MG63 (cell line): Measurements from ENCODE around the gene B4GALNT3. TPM values are rescaled to one million over a fixed set of nuclear protein-coding genes. Genes with fewer than 3 reads are reported as not detected.

Source experiments
- DNase-seq: peaks from one replicate; pipeline ENCODE4 v3.0.0-alpha.2; 2020
- H3K27me3 ChIP-seq: fragments of 250-450 bp; sonication (Bioruptor Pico); 2 replicates; pipeline ENCODE4 v1.5.1; 2020; ENCODE audit warnings: mild to moderate bottlenecking, moderate library complexity
- H3K36me3 ChIP-seq: fragments of 250-450 bp; sonication (Bioruptor Pico); 2 replicates; pipeline ENCODE4 v1.5.1; 2020; ENCODE audit warnings: mild to moderate bottlenecking, moderate library complexity
- H3K4me3 ChIP-seq: fragments of 250-450 bp; sonication (Bioruptor Pico); 2 replicates; pipeline ENCODE4 v1.5.1; 2020; ENCODE audit warnings: mild to moderate bottlenecking, moderate library complexity
- H3K9me3 ChIP-seq: fragments of 250-450 bp; sonication (Bioruptor Pico); 2 replicates; pipeline ENCODE4 v1.5.1; 2020; ENCODE audit warnings: mild to moderate bottlenecking, moderate library complexity
- total RNA-seq: library from RNA; depleted of rRNA; stranded (reverse); fragments of >200 nt; shearing (Covaris generic); gene quantifications from 2 replicates; pipeline ENCODE4 v1.2.3, GENCODE V29; 2014; ENCODE audit warnings: low replicate concordance; rRNA removed

B4GALNT3 gene
- total RNA-seq, 1 experiment from 2014 or later = 0.30 TPM

DNA sequence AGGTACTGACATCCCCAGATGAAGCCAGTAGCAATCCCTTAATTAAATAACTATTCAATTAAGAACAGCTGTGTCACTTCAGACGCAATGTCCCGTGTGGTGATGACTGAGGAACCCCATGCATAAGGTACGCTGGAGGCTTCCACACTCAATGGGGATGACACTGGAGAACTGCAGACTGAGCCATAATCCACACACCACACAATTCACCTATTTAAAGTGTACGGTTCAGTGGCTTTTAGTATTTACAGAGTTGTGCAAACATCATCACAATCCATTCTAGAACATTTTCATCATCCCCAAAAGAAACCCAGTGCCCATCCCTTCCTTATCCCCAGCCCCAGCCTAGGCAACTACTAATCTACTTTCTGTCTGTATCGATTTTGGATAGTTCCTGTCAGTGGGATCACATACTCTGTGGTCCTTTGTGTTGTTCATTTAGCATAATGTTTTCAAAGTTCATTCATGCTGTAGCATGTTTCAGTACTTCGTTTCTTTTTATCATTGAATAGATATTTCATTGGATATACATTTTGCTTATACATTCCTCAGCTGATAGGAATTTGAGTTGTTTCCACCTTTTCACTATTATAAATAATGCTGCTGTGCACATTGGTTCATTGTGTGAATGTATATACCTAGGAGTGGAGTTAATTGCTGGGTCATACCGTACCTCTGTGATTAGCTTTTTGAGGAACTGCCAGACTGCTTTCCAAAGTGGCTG is 142.4 kb downstream of the B4GALNT3 start:
- DNase-seq = no peak
- Histone ChIP-seq H3K4me3 (no peak overlapping the region), H3K9me3 (no peaks in the 10 kb centered on the region), H3K36me3 (no peaks in the 10 kb centered on the region), H3K27me3 (no peaks in the 10 kb centered on the region)

DNA sequence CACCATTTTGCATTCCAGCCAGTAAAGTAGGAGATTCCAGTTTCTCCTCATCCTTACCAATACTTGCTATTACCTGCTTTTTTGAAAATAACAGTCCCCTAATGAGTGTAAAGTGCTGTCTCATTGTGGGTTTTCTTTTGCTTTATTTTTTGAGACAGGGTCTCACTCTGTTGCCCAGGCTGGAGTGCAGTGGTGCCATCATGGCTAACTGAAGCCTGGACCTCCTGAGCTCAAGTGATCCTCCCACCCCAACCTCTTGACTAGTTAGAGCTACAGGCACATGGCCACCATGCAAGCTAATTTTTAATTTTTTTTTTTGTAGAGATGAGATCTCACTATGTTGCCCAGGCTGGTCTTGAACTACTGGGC is 142.9 kb downstream of the B4GALNT3 start:
- H3K9me3 ChIP-seq = no peaks in the 10 kb centered on the region
- H3K4me3 ChIP-seq = no peak overlapping the region
- H3K27me3 ChIP-seq = no peaks in the 10 kb centered on the region
- no peak for DNase-seq
- H3K36me3 ChIP-seq = no peaks in the 10 kb centered on the region

DNA sequence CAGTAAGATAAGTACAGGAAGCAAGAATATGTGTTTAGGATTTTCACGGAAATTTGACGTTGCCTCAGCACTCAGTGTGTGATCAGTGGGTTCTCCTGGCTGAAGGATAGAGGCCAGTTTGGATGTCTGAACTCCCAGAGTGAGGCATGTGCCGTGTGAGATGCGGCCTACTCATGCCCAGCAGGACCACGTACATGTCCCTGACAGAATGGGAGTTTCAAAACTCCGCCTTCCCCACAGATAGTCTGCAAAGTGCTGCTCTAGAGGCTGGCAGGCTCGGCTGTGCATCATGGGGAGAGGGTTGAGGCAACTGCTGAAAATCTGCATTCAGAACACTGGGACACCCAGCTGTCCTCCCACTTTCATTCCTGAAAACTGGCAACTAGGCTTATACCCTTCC is 145.2 kb downstream of the B4GALNT3 start:
- Histone ChIP-seq H3K9me3 (no peaks in the 10 kb centered on the region), H3K27me3 (no peaks in the 10 kb centered on the region), H3K4me3 (no peak overlapping the region), H3K36me3 (no peaks in the 10 kb centered on the region)
- no peak for DNase-seq

DNA sequence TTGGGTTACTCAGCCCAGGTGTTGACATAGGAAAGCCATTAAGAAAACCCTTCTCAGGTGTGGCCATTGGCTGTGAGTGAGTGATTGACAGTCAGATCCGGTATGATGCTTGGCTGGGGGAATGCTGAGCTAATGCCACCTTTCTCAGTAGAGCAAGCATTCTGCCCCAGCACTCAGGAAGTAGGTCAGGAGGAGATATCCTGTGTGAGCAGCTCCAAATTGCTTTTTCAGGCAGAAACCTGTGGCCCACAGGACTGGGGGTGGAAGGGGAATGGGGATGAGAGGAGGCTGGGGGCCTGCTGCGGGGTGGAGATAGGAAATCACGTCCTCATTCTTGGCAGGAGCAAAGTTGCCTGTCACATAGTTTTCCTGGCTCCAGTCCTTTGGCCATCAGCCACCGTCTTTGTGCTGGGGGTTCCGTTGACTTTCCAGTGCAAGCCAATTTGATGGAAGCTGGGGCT is 147.8 kb downstream of the B4GALNT3 start:
- Histone ChIP-seq H3K4me3 (no peak overlapping the region), H3K9me3 (no peaks in the 10 kb centered on the region), H3K27me3 (no peaks in the 10 kb centered on the region), H3K36me3 (no peaks in the 10 kb centered on the region)
- DNase-seq = no peak

DNA sequence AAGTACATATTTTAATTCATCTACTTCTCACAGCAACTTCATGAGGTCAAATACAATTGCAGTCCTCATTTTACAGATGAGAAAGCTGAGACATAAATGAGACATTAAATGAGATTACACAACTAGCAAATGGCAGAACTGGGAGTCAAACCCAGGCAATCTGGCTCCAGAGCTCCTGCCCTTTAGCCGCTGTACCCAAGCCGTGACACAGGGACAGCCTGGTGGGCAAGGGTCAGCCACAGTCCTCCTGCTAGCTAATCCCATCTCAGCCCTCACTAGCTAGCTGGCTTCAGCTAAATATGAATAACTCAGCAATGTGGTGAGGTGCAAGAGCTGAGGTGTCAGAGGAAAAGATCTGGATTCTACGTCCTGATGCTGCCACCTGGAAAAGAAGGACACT is 148.7 kb downstream of the B4GALNT3 start:
- Histone ChIP-seq H3K4me3 (no peak overlapping the region), H3K27me3 (no peaks in the 10 kb centered on the region), H3K9me3 (no peaks in the 10 kb centered on the region), H3K36me3 (no peaks in the 10 kb centered on the region)
- DNase-seq = no peak

DNA sequence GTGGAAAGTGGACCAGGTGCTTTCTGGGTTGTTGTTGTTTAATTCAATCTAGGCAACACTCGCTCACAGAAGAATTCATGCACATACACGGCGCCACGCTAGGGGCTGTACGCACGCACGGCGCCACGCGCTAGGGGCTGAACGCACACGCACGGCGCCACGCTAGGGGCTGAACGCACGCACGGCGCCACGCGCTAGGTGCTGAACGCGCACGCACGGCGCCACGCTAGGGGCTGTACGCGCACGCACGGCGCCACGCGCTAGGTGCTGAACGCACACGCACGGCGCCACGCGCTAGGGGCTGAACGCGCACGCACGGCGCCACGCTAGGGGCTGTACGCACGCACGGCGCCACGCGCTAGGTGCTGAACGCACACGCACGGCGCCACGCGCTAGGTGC is 149.2 kb downstream of the B4GALNT3 start:
- Histone ChIP-seq H3K36me3 (no peaks in the 10 kb centered on the region), H3K9me3 (no peaks in the 10 kb centered on the region), H3K4me3 (no peak overlapping the region), H3K27me3 (no peaks in the 10 kb centered on the region)
- DNase-seq = no peak

DNA sequence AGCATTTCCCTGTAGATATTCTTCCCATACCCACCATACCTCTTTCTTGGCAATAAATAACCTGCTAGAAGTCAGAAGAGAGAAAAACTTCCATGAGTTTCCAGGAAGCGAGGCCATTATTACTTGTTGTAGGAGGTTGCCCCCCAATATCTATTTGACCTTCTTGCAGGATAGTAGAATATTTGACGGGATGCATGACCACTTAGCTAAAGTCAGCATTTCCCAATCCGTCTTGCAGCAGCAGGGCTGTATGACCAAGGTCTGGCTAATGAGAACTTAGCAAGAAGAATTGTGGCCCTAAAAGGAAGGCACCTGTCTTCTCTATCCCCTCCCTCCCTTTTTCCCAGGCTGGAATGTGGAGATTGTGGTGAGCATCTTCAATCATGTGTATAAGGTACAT is 152.0 kb downstream of the B4GALNT3 start:
- no peak for DNase-seq
- no peaks in the 10 kb centered on the region for H3K27me3 ChIP-seq
- H3K36me3 ChIP-seq = no peaks in the 10 kb centered on the region
- H3K9me3 ChIP-seq = no peaks in the 10 kb centered on the region
- no peak overlapping the region for H3K4me3 ChIP-seq

DNA sequence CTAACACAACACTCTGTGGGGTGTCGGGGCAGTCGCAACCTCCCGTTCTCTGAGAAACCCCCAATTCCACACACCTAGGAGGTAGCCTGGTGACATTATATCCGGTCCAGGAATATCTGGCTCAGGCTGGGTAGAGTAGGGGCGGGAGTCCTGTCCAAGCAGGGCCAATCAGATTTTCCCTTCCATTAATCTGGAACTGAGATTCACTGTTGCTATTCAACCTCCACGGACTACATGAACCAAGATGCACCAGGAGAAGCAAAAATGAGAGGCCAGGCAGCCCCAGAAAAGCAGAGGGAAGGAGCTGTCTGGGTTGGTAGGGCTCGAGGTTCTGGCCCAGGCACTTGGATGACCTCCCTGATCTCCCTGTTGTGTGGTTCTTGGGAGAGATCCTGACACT is 152.6 kb downstream of the B4GALNT3 start:
- no peak for DNase-seq

DNA sequence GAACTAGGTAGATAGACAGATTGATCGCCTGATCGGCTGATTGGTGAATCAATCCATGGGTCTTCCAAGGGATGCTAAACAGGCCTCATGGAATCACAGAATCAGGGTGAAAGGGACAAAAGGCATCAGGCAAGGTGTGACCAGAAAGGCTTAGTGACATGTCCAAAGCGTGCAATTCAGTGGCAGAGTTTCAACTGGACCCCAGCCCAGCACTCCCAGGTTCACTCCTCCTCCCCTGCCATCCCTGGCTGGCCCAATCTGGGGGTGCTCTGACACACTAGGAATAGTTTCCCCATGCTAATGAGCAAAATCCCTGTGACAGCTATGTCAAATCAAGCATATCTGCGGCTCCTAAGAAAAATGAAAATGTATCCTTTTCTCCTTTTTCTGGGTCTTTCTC is 153.1 kb downstream of the B4GALNT3 start:
- DNase-seq = no peak
- Histone ChIP-seq H3K36me3 (no peaks in the 10 kb centered on the region), H3K27me3 (no peaks in the 10 kb centered on the region), H3K4me3 (no peak overlapping the region), H3K9me3 (no peaks in the 10 kb centered on the region)

More for the DNA sequence above, 152.6 kb downstream of the B4GALNT3 start:
- Histone ChIP-seq H3K4me3 (no peak overlapping the region), H3K9me3 (no peaks in the 10 kb centered on the region), H3K27me3 (no peaks in the 10 kb centered on the region), H3K36me3 (no peaks in the 10 kb centered on the region)

Other genes with a start within 250 kb of the B4GALNT3 start
- not detected in 2 replicates for gene SLC6A12, start 245.8 kb upstream of the B4GALNT3 start, total RNA-seq
- gene SLC6A13, start 197.1 kb upstream of the B4GALNT3 start, total RNA-seq = not detected in 2 replicates
- gene KDM5A, start 70.6 kb upstream of the B4GALNT3 start, total RNA-seq = 28.1 and 31.4 TPM in 2 replicates
- gene CCDC77, start 58.3 kb upstream of the B4GALNT3 start, total RNA-seq = 19.6 and 29.0 TPM in 2 replicates
- 3.1 TPM in 1 of 2 replicates, not detected in the other for gene NINJ2, start 203.5 kb downstream of the B4GALNT3 start, total RNA-seq